Heart left ventricle (tissue), 16 donors: Measurements from ENCODE around the gene GSG1L. TPM values are rescaled to one million over a fixed set of nuclear protein-coding genes. Genes with fewer than 3 reads are reported as not detected.

Experiments
- ATAC-seq, 4 donors: fragments of 200-7000 bp; cut with Tn5 transposase; one replicate each; pipeline ENCODE4 v1.9.1; 2020 to 2022; ENCODE audit warnings: moderate library complexity in 4 of 4, mild to moderate bottlenecking in 3 of 4, moderate number of reproducible peaks in 1 of 4
- DNase-seq, 5 donors: peaks; one replicate each; pipeline ENCODE4 v3.0.0-alpha.2; 2020
- H3K27ac ChIP-seq, 12 donors: fragments of 200-600 bp; sonication (generic) in 4 of 12; one replicate each; pipeline versions ENCODE4 v1.5.0 to v1.8.0; 2016 to 2022; ENCODE audit warnings: mild to moderate bottlenecking in 2 of 12
- H3K27me3 ChIP-seq, 9 donors: fragments of 200-600 bp; sonication (generic) in 2 of 9; one replicate each; pipeline versions ENCODE4 v1.5.1 to v1.8.0; 2016 to 2022; ENCODE audit warnings: mild to moderate bottlenecking in 3 of 9
- H3K36me3 ChIP-seq, 9 donors: fragments of 200-600 bp; sonication (generic) in 2 of 9; one replicate each; pipeline versions ENCODE4 v1.5.0 to v1.8.0; 2018 to 2022; ENCODE audit warnings: mild to moderate bottlenecking in 2 of 9
- H3K4me1 ChIP-seq, 12 donors: fragments of 200-600 bp; sonication (generic) in 4 of 12; one replicate each; pipeline versions ENCODE4 v1.5.0 to v1.8.0; 2016 to 2022; ENCODE audit warnings: mild to moderate bottlenecking in 3 of 12
- H3K4me3 ChIP-seq, 12 donors: fragments of 200-600 bp; sonication (generic) in 4 of 12; one replicate each; pipeline versions ENCODE4 v1.5.0 to v1.8.0; 2017 to 2022; ENCODE audit warnings: mild to moderate bottlenecking in 9 of 12, moderate library complexity in 4 of 12
- H3K9me3 ChIP-seq, 12 donors: fragments of 200-600 bp; sonication (generic) in 4 of 12; one replicate each; pipeline versions ENCODE4 v1.5.0 to v1.8.0; 2016 to 2022; ENCODE audit warnings: mild to moderate bottlenecking in 1 of 12
- POLR2A ChIP-seq, 2 donors: fragments of 450-650 bp; IDR thresholded peaks; one replicate each; pipeline ENCODE4 v1.6.1; 2017; ENCODE audit warnings: antibody characterized with exemption in 2 of 2, mild to moderate bottlenecking in 2 of 2, moderate library complexity in 2 of 2
- WGBS, 4 donors: extraction: QIAGEN DNeasy Blood & Tissue Kit in 2 of 4; methylation state at CpG; one replicate each; pipeline versions ENCODE4 v1.1.5 to v1.1.7; 2013 to 2018; 5-methylcytosine and 5-hydroxymethylcytosine counted together
- intact Hi-C, 10 donors: fragments of 100-400 bp; cut with DNase I; formaldehyde crosslinking; loops; one replicate each; pipeline versions ENCODE4 v1.11.1 to v1.14.2; 2022
- polyA plus RNA-seq, 2 donors: library from polyadenylated mRNA; stranded (reverse); fragments of 200-250 nt; gene quantifications; one replicate each; pipeline ENCODE4 v1.2.3, GENCODE V29; 2013
- total RNA-seq, 9 donors: library from RNA; depleted of rRNA in 2 of 9; stranded (reverse); fragments of >200 nt in 2 of 9; fragmentation: NEBNext Ultra II Directional in 3 of 9; extraction: Animal tissue kit (Norgen Biotek cat#: 25700) in 3 of 9; gene quantifications; one replicate each; pipeline versions ENCODE4 v1.1.0 to v1.2.4, GENCODE V29; 2016 to 2023
- TF ChIP-seq, protein P1 (sequence below), 12 donors: fragments of 200-600 bp; sonication (generic) in 4 of 12; IDR thresholded peaks; one replicate each; pipeline versions ENCODE4 v1.5.0 to v1.8.0; 2018 to 2022; ENCODE audit warnings: antibody characterized with exemption in 12 of 12, mild to moderate bottlenecking in 5 of 12
- donor health status: ischemic (EF 13 %, LVEDD 7.1; RV severe dilation, severe dysfunction).
- donor health status: healthy with polysubstance abuse.
- donor health status: DM: no; HTN: yes; CAD: no.
- donor health status: DM: no; HTN: no; CAD: no.
- donor health status: ischemic (EF 25% LVEDD 6.9; RV normal size, moderate dysfunction).
- donor health status: ischemic (EF 25% LVEDD 5.7; RV mildly dilated, moderate dysfunction).
- donor health status: healthy.
- donor health status: DM: yes; HTN: yes; CAD: no.
- donor health status: ischemic (EF 35%, LVEDD 5.7; RV mildly dilated, moderate dysfunction).
- donor health status: nonischemic (EF 11% LVEDD 7.7; RV severe dilation, severe dysfunction).
- donor health status: DM: yes; HTN: yes; CAD: no.
- donor health status: PGD.
- donor health status: ischemic (EF 29% LVEDD 5.4; RV normal size, mild dysfunction).
- donor health status: nonischemic (EF 23%, LVEDD 6.1; RV moderate dilation, normal function).

Gene GSG1L
- total and polyA plus RNA-seq, 11 donors = 0.11 to 8.7 (median 1.8) TPM; not detected in 4

GRCh38 chr16:28059841-28060575 lies 3.5 kb downstream of the GSG1L start:
- TF ChIP-seq, protein P1, sequence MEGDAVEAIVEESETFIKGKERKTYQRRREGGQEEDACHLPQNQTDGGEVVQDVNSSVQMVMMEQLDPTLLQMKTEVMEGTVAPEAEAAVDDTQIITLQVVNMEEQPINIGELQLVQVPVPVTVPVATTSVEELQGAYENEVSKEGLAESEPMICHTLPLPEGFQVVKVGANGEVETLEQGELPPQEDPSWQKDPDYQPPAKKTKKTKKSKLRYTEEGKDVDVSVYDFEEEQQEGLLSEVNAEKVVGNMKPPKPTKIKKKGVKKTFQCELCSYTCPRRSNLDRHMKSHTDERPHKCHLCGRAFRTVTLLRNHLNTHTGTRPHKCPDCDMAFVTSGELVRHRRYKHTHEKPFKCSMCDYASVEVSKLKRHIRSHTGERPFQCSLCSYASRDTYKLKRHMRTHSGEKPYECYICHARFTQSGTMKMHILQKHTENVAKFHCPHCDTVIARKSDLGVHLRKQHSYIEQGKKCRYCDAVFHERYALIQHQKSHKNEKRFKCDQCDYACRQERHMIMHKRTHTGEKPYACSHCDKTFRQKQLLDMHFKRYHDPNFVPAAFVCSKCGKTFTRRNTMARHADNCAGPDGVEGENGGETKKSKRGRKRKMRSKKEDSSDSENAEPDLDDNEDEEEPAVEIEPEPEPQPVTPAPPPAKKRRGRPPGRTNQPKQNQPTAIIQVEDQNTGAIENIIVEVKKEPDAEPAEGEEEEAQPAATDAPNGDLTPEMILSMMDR (IDR thresholded peaks at IDR 0.05) = no peak
- WGBS, 4 donors = 24 to 30% (median 27%) methylated on average over 12 of the region's 12 CpGs
- DNase-seq (peak in 1 of 5 donors; percentile 5), ATAC-seq (no peak)
- no peak overlapping the region for H3K27ac ChIP-seq
- intact Hi-C loops = loop anchor here in 7 of 10 donors (5.0 to 10.0 kb wide), 5 partner anchors 88 to 455 kb away; no protein-coding TSS in a partner anchor
- peaks cover 0 to 14% (median 0%) of the 10 kb centered on the region in 12 donors for H3K4me1 ChIP-seq
- H3K27me3 ChIP-seq = peaks cover 5 to 65% (median 29%) of the 10 kb centered on the region in 9 donors
- H3K4me3 ChIP-seq = no peak overlapping the region
- H3K36me3 ChIP-seq = no peaks in the 10 kb centered on the region
- no peaks in the 10 kb centered on the region for H3K9me3 ChIP-seq

GRCh38 chr16:28058839-28059589 lies 4.5 kb downstream of the GSG1L start:
- TF ChIP-seq, protein P1 (IDR thresholded peaks at IDR 0.05) = no peak
- no peak for TF ChIP-seq POLR2A (IDR thresholded peaks at IDR 0.05)
- H3K4me1 ChIP-seq = peaks cover 0 to 14% (median 0%) of the 10 kb centered on the region in 12 donors
- DNase-seq (peak in 1 of 5 donors; percentile 32), ATAC-seq (no peak)
- H3K27ac ChIP-seq = no peak overlapping the region
- H3K36me3 ChIP-seq = no peaks in the 10 kb centered on the region
- H3K4me3 ChIP-seq = no peak overlapping the region
- H3K9me3 ChIP-seq = no peaks in the 10 kb centered on the region
- 63 to 71% (median 65%) methylated on average over 18 of the region's 18 CpGs for WGBS, 4 donors
- intact Hi-C loops = no loop called here
- peaks cover 5 to 67% (median 28%) of the 10 kb centered on the region in 9 donors for H3K27me3 ChIP-seq

GRCh38 chr16:28057949-28058348 lies 5.6 kb downstream of the GSG1L start:
- 76 to 94% (median 83%) methylated on average over 8 of the region's 8 CpGs for WGBS, 4 donors

More at GRCh38 chr16:28057949-28058348, 5.6 kb downstream of the GSG1L start:
- TF ChIP-seq POLR2A (IDR thresholded peaks at IDR 0.05) = no peak
- TF ChIP-seq, protein P1 (IDR thresholded peaks at IDR 0.05) = no peak
- Histone ChIP-seq H3K9me3 (no peaks in the 10 kb centered on the region), H3K27ac (no peak overlapping the region), H3K4me3 (no peak overlapping the region), H3K4me1 (peaks cover 0 to 7% (median 0%) of the 10 kb centered on the region in 12 donors), H3K36me3 (no peaks in the 10 kb centered on the region), H3K27me3 (peaks cover 5 to 73% (median 23%) of the 10 kb centered on the region in 9 donors)
- DNase-seq = no peak
- no peak for ATAC-seq
- intact Hi-C loops = no loop called here
